CD4-positive, alpha-beta T cell treated with Interleukin-21 for 1 hour (primary cell): ENCODE measurements around the gene PHKA2.
"Not testable (repeated sequence)": the region's sequence is repeated elsewhere in the genome, so short reads cannot be mapped to it uniquely, and the experiment has no call there.

Source experiments
- DNase-seq: peaks from one replicate; pipeline ENCODE4 v3.0.0-alpha.2; 2020

The PHKA2 gene

DNA sequence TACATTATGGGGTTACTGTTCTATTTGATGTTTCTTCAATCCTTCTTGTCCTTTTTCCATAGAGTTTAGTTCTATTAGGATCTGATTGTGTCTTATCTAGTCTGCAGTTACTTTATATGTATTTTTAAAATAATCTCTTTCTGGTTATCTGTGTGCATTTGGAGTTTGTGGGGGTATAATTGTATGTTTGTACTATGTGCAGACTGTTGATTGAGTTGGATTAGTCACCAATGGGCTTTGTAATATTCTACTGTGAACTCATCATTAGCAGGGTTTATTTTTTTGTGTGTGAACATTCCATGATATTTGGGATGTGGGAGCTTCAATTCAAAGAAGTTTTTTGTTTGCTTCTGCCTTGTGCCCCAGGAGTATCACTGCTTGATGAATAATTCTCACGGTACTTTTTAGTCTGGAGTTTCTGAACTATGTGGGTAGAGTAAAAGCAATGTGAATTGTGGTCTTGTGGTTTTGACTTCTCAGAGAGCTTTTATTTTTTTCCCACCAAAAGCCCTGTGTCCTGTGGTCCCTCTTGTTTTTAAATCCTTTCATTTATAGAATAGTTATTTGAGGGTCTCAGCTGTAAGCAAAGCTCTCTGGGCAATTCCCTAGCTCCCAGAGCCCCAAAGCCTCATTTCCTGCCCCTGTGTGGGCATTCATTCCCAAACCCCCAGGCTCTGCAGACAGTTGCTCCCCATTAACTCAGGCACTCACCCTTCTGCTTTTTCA, 127.8 kb downstream of the PHKA2 start:
- no peak for DNase-seq

DNA sequence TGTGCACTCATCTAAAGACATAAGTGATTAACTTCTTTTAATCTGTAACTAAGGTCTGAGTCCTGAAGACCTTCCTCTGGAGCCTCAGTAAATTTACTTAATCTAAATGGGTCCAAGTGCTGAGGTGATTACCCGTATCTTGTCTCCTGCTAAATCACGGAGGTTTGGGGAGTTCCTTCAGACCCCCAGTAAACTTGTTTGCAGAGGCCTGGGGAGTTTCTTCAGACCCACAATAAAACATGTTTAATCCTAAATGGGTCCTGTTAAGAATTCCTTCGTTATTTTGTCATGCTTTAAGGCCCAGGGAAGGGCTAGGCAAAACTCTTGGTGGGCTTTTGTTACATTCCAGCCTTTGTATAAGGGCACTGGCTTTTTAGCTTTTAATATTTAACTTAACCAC, 136.0 kb downstream of the PHKA2 start:
- DNase-seq = not testable (repeated sequence)
